Gastroesophageal sphincter (tissue), 4 donors: Measurements from ENCODE around the gene HLA-A. TPM values are rescaled to one million over a fixed set of nuclear protein-coding genes. Genes with fewer than 3 reads are reported as not detected.

Experiments
- ATAC-seq: fragments of 150-250 bp; one replicate; pipeline ENCODE4 v1.9.1; 2016; ENCODE audit warnings: mild to moderate bottlenecking, moderate library complexity
- H3K27ac ChIP-seq, 4 donors: fragments of 200-600 bp; sonication (generic) in 3 of 4; 1 replicate in 3 of 4; 2 replicates in 1 of 4; pipeline ENCODE4 v1.5.1; 2016 to 2019
- H3K27me3 ChIP-seq: fragments of 200-600 bp; sonication (generic); one replicate; pipeline ENCODE4 v1.5.1; 2019
- H3K36me3 ChIP-seq, 2 donors: fragments of 200-600 bp; sonication (generic); one replicate each; pipeline ENCODE4 v1.5.1; 2019; ENCODE audit warnings: control low read depth in 1 of 2
- H3K4me1 ChIP-seq, 3 donors: fragments of 200-600 bp; sonication (generic); 1 replicate in 2 of 3; 2 replicates in 1 of 3; pipeline ENCODE4 v1.5.1; 2016 to 2019; ENCODE audit warnings: control low read depth in 2 of 3
- H3K4me3 ChIP-seq, 2 donors: fragments of 200-600 bp; sonication (generic); one replicate each; pipeline ENCODE4 v1.5.1; 2019; ENCODE audit warnings: mild to moderate bottlenecking in 1 of 2, moderate library complexity in 1 of 2
- H3K9me3 ChIP-seq, 3 donors: fragments of 200-600 bp; sonication (generic); one replicate each; pipeline ENCODE4 v1.5.1; 2017 to 2019; ENCODE audit warnings: control low read depth in 2 of 3
- EP300 ChIP-seq: sonication (generic); formaldehyde crosslinking; IDR thresholded peaks from one replicate; pipeline ENCODE4 v1.6.1; 2017; ENCODE audit warnings: antibody characterized with exemption, mild to moderate bottlenecking
- POLR2A ChIP-seq, 2 donors: fragments of 450-650 bp; IDR thresholded peaks; one replicate each; pipeline ENCODE4 v1.6.1; 2017; ENCODE audit warnings: antibody characterized with exemption in 2 of 2, mild to moderate bottlenecking in 2 of 2, moderate library complexity in 1 of 2
- POLR2AphosphoS5 ChIP-seq: sonication (generic); formaldehyde crosslinking; IDR thresholded peaks from one replicate; pipeline ENCODE4 v1.6.1; 2017; ENCODE audit warnings: antibody characterized with exemption
- WGBS, 2 donors: methylation state at CpG; one replicate each; pipeline ENCODE4 v1.1.5; 2018; ENCODE audit warnings: low coverage in 1 of 2; 5-methylcytosine and 5-hydroxymethylcytosine counted together
- total RNA-seq, 4 donors: library from RNA; depleted of rRNA; stranded (reverse); fragments of >200 nt; gene quantifications; one replicate each; pipeline ENCODE4 v1.1.0, GENCODE V29; 2016
- TF ChIP-seq, protein P1 (sequence below), 4 experiments: fragments of 200-600 bp in 2 of 4; fragments of 450-650 bp in 2 of 4; sonication (generic) in 1 of 4; IDR thresholded peaks; one replicate each; pipeline ENCODE4 v1.5.1; 2017 to 2019; ENCODE audit warnings: antibody characterized with exemption in 4 of 4, mild to moderate bottlenecking in 2 of 4, moderate library complexity in 2 of 4

Gene HLA-A
- total RNA-seq, 4 donors from 2014 or later: 281 to 626 (median 424) TPM

DNA sequence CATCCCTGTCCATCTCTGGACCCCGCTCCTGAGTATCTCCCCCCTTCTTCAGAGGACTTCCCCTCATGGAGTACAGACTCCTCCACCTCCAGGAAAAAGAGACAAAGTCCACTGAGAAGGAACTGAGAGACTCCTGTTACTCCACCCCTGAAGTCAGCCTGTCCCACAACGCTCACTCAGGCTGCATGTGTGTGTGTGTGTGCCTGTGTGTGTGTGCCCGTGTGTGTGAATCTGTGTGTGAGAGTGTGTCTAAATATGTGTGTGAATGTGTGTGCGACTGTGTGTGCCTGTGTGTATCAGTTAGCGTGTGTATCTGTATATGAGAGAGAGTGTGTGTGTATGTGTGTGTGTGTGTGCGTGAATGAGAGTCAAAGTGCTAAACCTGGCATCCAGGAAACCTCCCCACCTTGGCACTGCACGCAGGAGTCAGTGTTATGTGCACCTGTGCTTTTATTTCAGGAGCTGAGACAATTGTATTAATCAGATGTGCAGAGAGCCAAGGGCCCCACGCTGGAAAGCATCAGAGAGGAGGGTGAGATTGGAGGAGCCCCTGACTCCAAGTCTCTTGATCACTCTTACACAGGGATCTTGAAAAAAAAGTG is 39.0 kb downstream of the HLA-A start:
- WGBS, 2 donors: 17 to 69% methylated on average over 1 to 7 of the region's 8 CpGs
- no peaks in the 10 kb centered on the region for H3K36me3 ChIP-seq
- peaks cover 0 to 13% (median 0%) of the 10 kb centered on the region in 3 donors for H3K4me1 ChIP-seq
- H3K27me3 ChIP-seq: no peaks in the 10 kb centered on the region
- no peaks in the 10 kb centered on the region for H3K9me3 ChIP-seq
- ATAC-seq: no peak
- no peak overlapping the region for H3K27ac ChIP-seq
- H3K4me3 ChIP-seq: no peak overlapping the region
- no peak for TF ChIP-seq EP300
- no peak for TF ChIP-seq POLR2A (IDR thresholded peaks at IDR 0.05)
- TF ChIP-seq, protein P1, sequence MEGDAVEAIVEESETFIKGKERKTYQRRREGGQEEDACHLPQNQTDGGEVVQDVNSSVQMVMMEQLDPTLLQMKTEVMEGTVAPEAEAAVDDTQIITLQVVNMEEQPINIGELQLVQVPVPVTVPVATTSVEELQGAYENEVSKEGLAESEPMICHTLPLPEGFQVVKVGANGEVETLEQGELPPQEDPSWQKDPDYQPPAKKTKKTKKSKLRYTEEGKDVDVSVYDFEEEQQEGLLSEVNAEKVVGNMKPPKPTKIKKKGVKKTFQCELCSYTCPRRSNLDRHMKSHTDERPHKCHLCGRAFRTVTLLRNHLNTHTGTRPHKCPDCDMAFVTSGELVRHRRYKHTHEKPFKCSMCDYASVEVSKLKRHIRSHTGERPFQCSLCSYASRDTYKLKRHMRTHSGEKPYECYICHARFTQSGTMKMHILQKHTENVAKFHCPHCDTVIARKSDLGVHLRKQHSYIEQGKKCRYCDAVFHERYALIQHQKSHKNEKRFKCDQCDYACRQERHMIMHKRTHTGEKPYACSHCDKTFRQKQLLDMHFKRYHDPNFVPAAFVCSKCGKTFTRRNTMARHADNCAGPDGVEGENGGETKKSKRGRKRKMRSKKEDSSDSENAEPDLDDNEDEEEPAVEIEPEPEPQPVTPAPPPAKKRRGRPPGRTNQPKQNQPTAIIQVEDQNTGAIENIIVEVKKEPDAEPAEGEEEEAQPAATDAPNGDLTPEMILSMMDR (IDR thresholded peaks at IDR 0.05): no peak
- no peak for TF ChIP-seq POLR2AphosphoS5

GRCh38 chr6:29982097-29982496 is 39.8 kb downstream of the HLA-A start:
- Histone ChIP-seq H3K4me1 (peaks cover 0 to 11% (median 0%) of the 10 kb centered on the region in 3 donors), H3K36me3 (no peaks in the 10 kb centered on the region), H3K9me3 (no peaks in the 10 kb centered on the region), H3K27ac (no peak overlapping the region), H3K27me3 (no peaks in the 10 kb centered on the region), H3K4me3 (no peak overlapping the region)
- TF ChIP-seq, protein P1 (IDR thresholded peaks at IDR 0.05): no peak
- no peak for TF ChIP-seq POLR2A (IDR thresholded peaks at IDR 0.05)
- no peak for TF ChIP-seq EP300
- TF ChIP-seq POLR2AphosphoS5: no peak
- ATAC-seq: no peak

DNA sequence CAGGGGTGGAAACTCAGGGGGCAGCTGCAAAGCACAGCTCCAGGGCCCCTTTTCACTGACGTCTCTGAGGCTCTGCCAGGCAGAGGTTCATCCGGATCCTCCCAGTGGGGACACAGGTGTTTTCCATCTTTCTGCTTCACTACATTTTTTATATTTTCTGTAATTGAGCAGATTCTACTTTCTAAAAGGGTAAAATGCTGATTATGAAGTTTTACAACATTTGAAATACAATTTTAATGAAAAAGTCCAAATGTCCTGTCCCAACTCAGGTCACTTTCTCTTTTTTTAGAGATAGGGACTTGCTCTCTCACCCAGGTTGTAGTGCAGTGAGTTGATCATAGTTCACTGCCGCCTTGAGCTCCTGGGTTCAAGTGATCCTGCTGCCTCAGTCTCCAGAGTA is 41.9 kb downstream of the HLA-A start:
- H3K27ac ChIP-seq: no peak overlapping the region
- no peak overlapping the region for H3K4me3 ChIP-seq
- no peaks in the 10 kb centered on the region for H3K27me3 ChIP-seq
- TF ChIP-seq POLR2AphosphoS5 (no peak), EP300 (no peak), POLR2A (IDR thresholded peaks at IDR 0.05) (no peak)
- TF ChIP-seq, protein P1 (IDR thresholded peaks at IDR 0.05): no peak
- WGBS, 2 donors: 45 to 60% methylated on average over 1 to 2 of the region's 3 CpGs
- H3K4me1 ChIP-seq: no peaks in the 10 kb centered on the region
- H3K9me3 ChIP-seq: no peaks in the 10 kb centered on the region
- H3K36me3 ChIP-seq: no peaks in the 10 kb centered on the region
- ATAC-seq: no peak

DNA sequence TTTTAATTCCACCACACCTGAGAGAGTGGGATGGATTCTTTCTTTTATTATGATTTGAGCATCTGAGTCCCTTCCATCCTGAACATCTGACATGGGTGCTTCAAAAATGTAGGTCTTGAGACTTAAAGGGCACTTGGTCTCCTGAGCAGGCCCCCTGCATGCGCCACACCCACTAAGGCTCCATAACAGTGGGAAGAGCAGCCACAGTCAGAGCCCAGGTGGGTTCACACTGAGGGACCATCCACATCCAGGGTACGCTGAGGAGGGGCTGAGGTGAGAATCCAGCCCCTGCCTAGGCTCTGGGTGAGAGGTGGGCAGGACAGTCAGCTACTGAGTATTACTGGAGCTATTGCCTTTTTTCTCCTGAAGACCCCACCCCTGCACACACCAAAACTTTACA is 42.7 kb downstream of the HLA-A start:
- H3K4me3 ChIP-seq: no peak overlapping the region
- ATAC-seq: no peak
- H3K27ac ChIP-seq: no peak overlapping the region
- 100% methylated on average over 1 of the region's 2 CpGs; no CpG with 5 or more reads in 1 of the 2 donors for WGBS, 2 donors
- no peaks in the 10 kb centered on the region for H3K36me3 ChIP-seq
- no peaks in the 10 kb centered on the region for H3K9me3 ChIP-seq
- TF ChIP-seq, protein P1 (IDR thresholded peaks at IDR 0.05): no peak
- TF ChIP-seq POLR2A (IDR thresholded peaks at IDR 0.05) (no peak), EP300 (no peak), POLR2AphosphoS5 (no peak)
- H3K27me3 ChIP-seq: no peaks in the 10 kb centered on the region
- no peaks in the 10 kb centered on the region for H3K4me1 ChIP-seq

GRCh38 chr6:29986179-29986781 is 43.9 kb downstream of the HLA-A start:
- ATAC-seq: no peak
- Histone ChIP-seq H3K4me3 (no peak overlapping the region), H3K27ac (no peak overlapping the region), H3K4me1 (no peaks in the 10 kb centered on the region), H3K9me3 (no peaks in the 10 kb centered on the region), H3K27me3 (no peaks in the 10 kb centered on the region), H3K36me3 (no peaks in the 10 kb centered on the region)
- 56 to 78% methylated on average over 3 to 4 of the region's 4 CpGs for WGBS, 2 donors
- no peak for TF ChIP-seq EP300
- TF ChIP-seq POLR2A (IDR thresholded peaks at IDR 0.05): no peak
- TF ChIP-seq, protein P1 (IDR thresholded peaks at IDR 0.05): no peak
- TF ChIP-seq POLR2AphosphoS5: no peak
